Tibial nerve (tissue), 4 donors: ENCODE measurements around the gene GMPPA. TPM values are rescaled to one million over a fixed set of nuclear protein-coding genes. Genes with fewer than 3 reads are reported as not detected.

Source experiments
- DNase-seq, 2 donors: peaks; one replicate each; pipeline ENCODE4 v3.0.0-alpha.2; 2019; ENCODE audit warnings: low spot score in 2 of 2
- H3K27ac ChIP-seq, 4 donors: fragments of 200-600 bp; sonication (generic) in 3 of 4; one replicate each; pipeline ENCODE4 v1.5.1; 2017 to 2019; ENCODE audit warnings: mild to moderate bottlenecking in 1 of 4
- H3K27me3 ChIP-seq, 2 donors: fragments of 200-600 bp; sonication (generic) in 1 of 2; one replicate each; pipeline versions ENCODE4 v1.5.1 to v1.6.0; 2017 to 2019
- H3K36me3 ChIP-seq, 3 donors: fragments of 200-600 bp; sonication (generic); one replicate each; pipeline ENCODE4 v1.5.1; 2018 to 2019
- H3K4me1 ChIP-seq, 4 donors: fragments of 200-600 bp; sonication (generic) in 3 of 4; one replicate each; pipeline ENCODE4 v1.5.1; 2017 to 2019
- H3K4me3 ChIP-seq, 4 donors: fragments of 200-600 bp; sonication (generic) in 3 of 4; one replicate each; pipeline ENCODE4 v1.5.1; 2017 to 2019; ENCODE audit warnings: mild to moderate bottlenecking in 1 of 4, moderate library complexity in 1 of 4
- H3K9me3 ChIP-seq, 4 donors: fragments of 200-600 bp; sonication (generic) in 3 of 4; one replicate each; pipeline ENCODE4 v1.5.1; 2017 to 2019
- CTCF ChIP-seq, 5 experiments: fragments of 200-600 bp in 3 of 5; fragments of 450-650 bp in 2 of 5; sonication (generic) in 3 of 5; IDR thresholded peaks; one replicate each; pipeline ENCODE4 v1.5.1; 2016 to 2019; ENCODE audit warnings: antibody characterized with exemption in 5 of 5, mild to moderate bottlenecking in 3 of 5, moderate library complexity in 2 of 5
- EP300 ChIP-seq, 2 donors: sonication (generic); formaldehyde crosslinking; IDR thresholded peaks; one replicate each; pipeline ENCODE4 v1.6.1; 2017; ENCODE audit warnings: antibody characterized with exemption in 2 of 2, mild to moderate bottlenecking in 1 of 2
- POLR2A ChIP-seq, 2 donors: fragments of 450-650 bp; IDR thresholded peaks; one replicate each; pipeline ENCODE4 v1.6.1; 2017; ENCODE audit warnings: antibody characterized with exemption in 2 of 2, mild to moderate bottlenecking in 2 of 2, moderate library complexity in 2 of 2
- WGBS, 2 donors: methylation state at CpG; one replicate each; pipeline ENCODE4 v1.1.5; 2018; 5-methylcytosine and 5-hydroxymethylcytosine counted together
- total RNA-seq, 4 donors: library from RNA; depleted of rRNA; stranded (reverse); fragments of >200 nt; gene quantifications; one replicate each; pipeline ENCODE4 v1.1.0, GENCODE V29; 2016

Gene GMPPA
- total RNA-seq, 4 donors from 2014 or later: 18.8 to 29.7 (median 27.8) TPM

DNA sequence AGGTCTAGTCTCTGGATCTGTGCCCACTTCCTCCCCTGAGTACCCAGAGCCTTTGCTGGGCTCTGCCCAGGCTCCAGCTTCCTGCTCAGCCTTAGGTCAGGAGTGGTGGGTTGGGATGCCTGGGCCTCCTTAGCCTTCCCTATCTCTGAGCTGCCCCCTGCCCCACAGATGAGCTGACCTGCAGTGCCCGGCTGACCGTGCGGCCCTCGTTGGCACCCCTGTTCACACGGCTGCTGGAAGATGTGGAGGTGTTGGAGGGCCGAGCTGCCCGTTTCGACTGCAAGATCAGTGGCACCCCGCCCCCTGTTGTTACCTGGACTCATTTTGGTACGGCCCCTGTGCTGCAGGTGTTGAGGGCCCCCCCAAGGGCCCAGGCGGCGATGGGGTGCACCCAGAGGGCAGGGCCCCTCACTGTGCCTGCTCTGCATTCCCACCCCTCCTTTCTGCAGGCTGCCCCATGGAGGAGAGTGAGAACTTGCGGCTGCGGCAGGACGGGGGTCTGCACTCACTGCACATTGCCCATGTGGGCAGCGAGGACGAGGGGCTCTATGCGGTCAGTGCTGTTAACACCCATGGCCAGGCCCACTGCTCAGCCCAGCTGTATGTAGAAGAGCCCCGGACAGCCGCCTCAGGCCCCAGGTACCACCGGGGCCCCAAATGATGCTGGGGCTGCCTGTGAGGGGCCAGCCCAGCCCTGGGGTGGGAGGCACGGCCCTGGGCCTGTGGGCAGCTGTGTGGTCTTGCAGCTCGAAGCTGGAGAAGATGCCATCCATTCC, 30.1 kb upstream of the GMPPA start:
- 92 to 93% methylated on average over 13 to 17 of the region's 23 CpGs for WGBS, 2 donors
- Histone ChIP-seq H3K36me3 (no peaks in the 10 kb centered on the region), H3K27ac (no peak overlapping the region), H3K4me1 (no peaks in the 10 kb centered on the region), H3K9me3 (no peaks in the 10 kb centered on the region), H3K27me3 (no peaks in the 10 kb centered on the region), H3K4me3 (no peak overlapping the region)
- no peak for DNase-seq
- TF ChIP-seq POLR2A (IDR thresholded peaks at IDR 0.05) (no peak), EP300 (IDR thresholded peaks at IDR 0.05) (no peak), CTCF (IDR thresholded peaks at IDR 0.05) (no peak)

- DNase-seq: no peak
- H3K4me1 ChIP-seq: no peaks in the 10 kb centered on the region
- no peaks in the 10 kb centered on the region for H3K36me3 ChIP-seq
- no peak for TF ChIP-seq CTCF (IDR thresholded peaks at IDR 0.05)
- TF ChIP-seq POLR2A (IDR thresholded peaks at IDR 0.05): no peak
- TF ChIP-seq EP300 (IDR thresholded peaks at IDR 0.05): no peak
- no peak overlapping the region for H3K4me3 ChIP-seq
- no peaks in the 10 kb centered on the region for H3K27me3 ChIP-seq
- no peaks in the 10 kb centered on the region for H3K9me3 ChIP-seq
- WGBS, 2 donors: 78 to 81% methylated on average over 9 to 15 of the region's 16 CpGs
- H3K27ac ChIP-seq: no peak overlapping the region
These were observed 29.4 kb upstream of the GMPPA start for GRCh38 chr2:219469186-219469724.

DNA sequence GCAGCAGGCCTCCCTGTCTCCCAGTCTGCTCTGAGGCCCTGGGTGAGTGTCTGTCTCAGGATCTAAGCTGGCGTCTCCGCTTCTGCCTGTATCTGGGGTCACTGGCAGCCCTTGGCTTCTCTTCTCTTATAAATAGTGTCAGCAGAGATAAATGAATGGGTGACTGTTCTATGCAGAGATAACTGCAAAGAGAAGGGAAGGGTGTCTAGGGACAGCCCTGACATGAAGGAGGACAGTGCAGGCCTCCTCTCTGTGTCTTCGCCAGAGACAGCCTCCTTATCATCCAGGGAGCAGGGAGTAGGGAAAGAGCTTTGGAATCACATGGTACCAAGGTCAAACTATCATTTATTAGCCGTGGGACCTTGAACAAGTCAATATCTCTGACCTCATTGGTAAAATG, 28.3 kb upstream of the GMPPA start:
- Histone ChIP-seq H3K27me3 (no peaks in the 10 kb centered on the region), H3K27ac (no peak overlapping the region), H3K4me1 (no peaks in the 10 kb centered on the region), H3K4me3 (no peak overlapping the region), H3K9me3 (no peaks in the 10 kb centered on the region), H3K36me3 (no peaks in the 10 kb centered on the region)
- no peak for DNase-seq
- WGBS, 2 donors: 72 to 84% methylated on average over 4 of the region's 4 CpGs
- TF ChIP-seq EP300 (IDR thresholded peaks at IDR 0.05) (no peak), POLR2A (IDR thresholded peaks at IDR 0.05) (no peak)

DNA sequence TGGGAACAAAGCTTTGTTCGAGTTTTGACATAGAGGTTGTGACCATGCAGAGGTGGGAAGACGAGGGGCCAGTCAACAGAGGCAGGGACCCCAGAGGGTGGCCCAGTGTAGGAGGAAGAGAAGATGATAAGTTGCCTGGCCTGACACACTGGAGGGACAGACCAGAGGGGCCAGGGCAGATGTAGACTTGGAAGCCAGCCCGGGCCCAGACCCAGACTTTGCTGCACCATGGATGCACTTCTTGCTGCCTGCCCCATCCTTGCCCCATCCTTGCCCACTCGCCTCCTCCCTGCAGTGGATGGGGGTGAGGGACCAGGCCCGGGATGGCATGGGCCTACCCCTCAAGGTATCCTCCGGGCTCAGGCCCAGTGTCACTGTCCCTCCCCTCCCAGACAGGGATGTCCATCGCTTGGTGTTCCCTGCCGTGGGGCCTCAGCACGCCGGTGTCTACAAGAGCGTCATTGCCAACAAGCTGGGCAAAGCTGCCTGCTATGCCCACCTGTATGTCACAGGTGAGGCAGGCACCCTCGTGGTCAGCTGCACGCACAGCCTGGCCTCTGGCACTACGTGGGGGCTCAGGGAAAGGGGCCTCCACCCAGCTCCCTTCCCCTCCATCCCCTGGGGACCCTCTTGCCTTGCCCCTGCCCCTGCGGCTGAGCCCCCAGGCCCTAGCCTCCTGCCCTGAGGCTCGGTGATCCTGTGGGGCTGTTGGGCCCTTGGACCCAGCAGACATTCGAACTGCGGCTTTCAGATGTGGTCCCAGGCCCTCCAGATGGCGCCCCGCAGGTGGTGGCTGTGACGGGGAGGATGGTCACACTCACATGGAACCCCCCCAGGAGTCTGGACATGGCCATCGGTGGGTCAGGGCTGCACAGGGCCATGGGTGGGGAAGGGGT, 27.0 kb upstream of the GMPPA start:
- H3K4me1 ChIP-seq: peaks cover 0 to 5% (median 0%) of the 10 kb centered on the region in 4 donors
- TF ChIP-seq EP300 (IDR thresholded peaks at IDR 0.05): no peak
- TF ChIP-seq CTCF (IDR thresholded peaks at IDR 0.05): no peak
- TF ChIP-seq POLR2A (IDR thresholded peaks at IDR 0.05): no peak
- WGBS, 2 donors: 84 to 85% methylated on average over 16 to 20 of the region's 22 CpGs
- H3K27me3 ChIP-seq: no peaks in the 10 kb centered on the region
- H3K4me3 ChIP-seq: no peak overlapping the region
- DNase-seq: no peak
- H3K36me3 ChIP-seq: no peaks in the 10 kb centered on the region
- H3K27ac ChIP-seq: no peak overlapping the region
- H3K9me3 ChIP-seq: no peaks in the 10 kb centered on the region

DNA sequence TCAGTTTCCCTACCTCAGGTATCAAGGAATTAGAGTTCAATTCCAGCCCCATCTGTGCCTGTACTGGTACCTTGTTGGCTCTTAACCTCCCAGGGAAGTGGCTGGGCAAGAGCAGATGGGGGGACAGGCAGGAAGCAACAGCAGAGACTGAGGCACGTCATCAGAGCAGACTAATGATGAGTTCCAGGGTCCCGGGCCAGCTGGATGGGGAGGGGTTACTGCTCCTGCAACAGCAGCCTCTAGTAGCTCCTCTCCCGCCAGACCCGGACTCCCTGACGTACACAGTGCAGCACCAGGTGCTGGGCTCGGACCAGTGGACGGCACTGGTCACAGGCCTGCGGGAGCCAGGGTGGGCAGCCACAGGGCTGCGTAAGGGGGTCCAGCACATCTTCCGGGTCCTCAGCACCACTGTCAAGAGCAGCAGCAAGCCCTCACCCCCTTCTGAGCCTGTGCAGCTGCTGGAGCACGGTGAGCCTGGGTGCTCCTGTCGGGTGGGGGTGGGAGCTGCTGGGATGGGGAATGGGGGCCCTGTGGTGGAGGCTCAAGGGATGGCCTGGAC, 26.0 kb upstream of the GMPPA start:
- Histone ChIP-seq H3K4me3 (no peak overlapping the region), H3K4me1 (peaks cover 0 to 7% (median 0%) of the 10 kb centered on the region in 4 donors), H3K36me3 (no peaks in the 10 kb centered on the region), H3K9me3 (no peaks in the 10 kb centered on the region), H3K27ac (no peak overlapping the region), H3K27me3 (no peaks in the 10 kb centered on the region)
- WGBS, 2 donors: 84 to 85% methylated on average over 12 of the region's 12 CpGs
- TF ChIP-seq POLR2A (IDR thresholded peaks at IDR 0.05) (no peak), CTCF (IDR thresholded peaks at IDR 0.05) (no peak), EP300 (IDR thresholded peaks at IDR 0.05) (no peak)
- no peak for DNase-seq
